GM18867 (cell line): ENCODE results near the gene MPPE1.

Source experiments
- ATAC-seq: cut with Tn5 transposase; IDR thresholded peaks from one replicate; pipeline ENCODE4 v1.9.1; 2021; ENCODE audit warnings: mild to moderate bottlenecking, moderate library complexity; ENCODE audit not compliant: unreplicated experiment

MPPE1 gene

GRCh38 chr18:11885278-11885947 lies 22.7 kb downstream of the MPPE1 start:
- no peak for ATAC-seq

GRCh38 chr18:11884396-11885030 lies 23.6 kb downstream of the MPPE1 start:
- no peak for ATAC-seq

DNA sequence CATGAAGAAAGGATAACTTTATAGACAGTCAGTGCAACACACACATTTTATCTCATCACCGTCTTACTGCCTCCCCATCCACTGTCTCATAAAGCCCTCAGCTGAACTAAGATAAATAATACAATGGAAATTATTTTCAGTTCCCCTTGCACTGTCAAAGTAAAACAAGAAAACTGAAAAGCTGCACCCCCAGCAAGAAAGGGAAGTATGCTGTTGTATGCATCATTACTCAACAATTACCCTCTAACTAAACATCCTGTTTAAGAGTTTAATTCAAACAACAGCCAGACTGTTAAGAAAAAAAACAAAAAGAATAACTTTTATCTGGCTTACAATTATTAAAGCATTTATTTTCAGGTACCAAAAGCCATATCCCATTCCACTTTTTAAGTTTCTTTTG lies 25.0 kb downstream of the MPPE1 start:
- no peak for ATAC-seq

DNA sequence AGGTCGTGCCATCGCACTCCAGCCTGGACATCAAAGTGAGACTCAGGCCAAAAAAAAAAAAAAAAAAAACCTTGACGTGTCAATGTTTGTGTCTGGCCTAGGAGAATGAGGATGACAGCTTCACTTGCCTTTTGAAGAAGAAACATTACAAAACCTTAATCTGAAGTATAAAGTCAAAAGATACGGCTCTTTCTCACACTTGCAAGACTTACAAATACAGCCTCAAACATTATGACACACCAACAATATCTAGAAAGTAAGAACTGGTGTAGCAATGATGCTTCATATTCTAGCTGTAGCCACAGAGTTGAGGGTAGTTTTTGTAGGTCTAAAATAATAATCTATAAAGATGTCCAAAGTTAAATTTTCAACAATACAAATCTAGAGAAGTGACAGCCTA lies 25.5 kb downstream of the MPPE1 start:
- ATAC-seq, result no peak

DNA sequence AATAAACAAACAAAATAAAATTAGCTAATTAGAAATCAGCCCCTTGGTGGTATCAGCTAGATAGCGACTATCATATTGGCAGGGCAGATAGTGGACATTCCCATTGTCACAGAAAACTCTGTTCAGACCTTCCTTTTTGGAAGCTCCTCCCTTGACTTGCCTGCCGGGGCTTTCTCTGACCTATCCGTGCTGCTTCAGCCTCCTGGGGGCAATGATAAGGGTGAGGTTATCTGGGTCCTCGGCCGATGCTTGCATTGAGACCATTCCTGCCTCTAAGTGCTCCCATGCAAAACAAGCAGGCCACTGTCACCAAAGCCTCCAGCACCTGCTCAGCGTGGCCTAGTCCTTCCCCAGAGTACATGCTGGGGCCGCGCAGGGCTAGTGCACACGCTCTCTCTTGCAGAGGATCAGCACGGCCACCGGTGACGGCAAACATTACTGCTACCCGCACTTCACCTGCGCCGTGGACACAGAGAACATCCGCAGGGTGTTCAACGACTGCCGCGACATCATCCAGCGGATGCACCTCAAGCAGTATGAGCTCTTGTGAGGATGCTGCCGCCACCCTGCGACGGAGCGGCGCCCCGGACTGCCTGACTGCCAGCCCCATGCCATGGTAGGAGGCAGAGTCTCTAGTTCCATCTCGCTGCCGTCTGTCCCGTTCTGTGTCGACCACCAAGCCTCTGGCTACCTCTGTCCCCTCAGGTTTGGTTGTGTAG lies 27.4 kb downstream of the MPPE1 start:
- ATAC-seq, result no peak

- no peak for ATAC-seq
Observed at GRCh38 chr18:11877497-11878135, 30.5 kb downstream of the MPPE1 start.

- ATAC-seq, result no peak
Observed at GRCh38 chr18:11874676-11875075, 33.4 kb downstream of the MPPE1 start.

DNA sequence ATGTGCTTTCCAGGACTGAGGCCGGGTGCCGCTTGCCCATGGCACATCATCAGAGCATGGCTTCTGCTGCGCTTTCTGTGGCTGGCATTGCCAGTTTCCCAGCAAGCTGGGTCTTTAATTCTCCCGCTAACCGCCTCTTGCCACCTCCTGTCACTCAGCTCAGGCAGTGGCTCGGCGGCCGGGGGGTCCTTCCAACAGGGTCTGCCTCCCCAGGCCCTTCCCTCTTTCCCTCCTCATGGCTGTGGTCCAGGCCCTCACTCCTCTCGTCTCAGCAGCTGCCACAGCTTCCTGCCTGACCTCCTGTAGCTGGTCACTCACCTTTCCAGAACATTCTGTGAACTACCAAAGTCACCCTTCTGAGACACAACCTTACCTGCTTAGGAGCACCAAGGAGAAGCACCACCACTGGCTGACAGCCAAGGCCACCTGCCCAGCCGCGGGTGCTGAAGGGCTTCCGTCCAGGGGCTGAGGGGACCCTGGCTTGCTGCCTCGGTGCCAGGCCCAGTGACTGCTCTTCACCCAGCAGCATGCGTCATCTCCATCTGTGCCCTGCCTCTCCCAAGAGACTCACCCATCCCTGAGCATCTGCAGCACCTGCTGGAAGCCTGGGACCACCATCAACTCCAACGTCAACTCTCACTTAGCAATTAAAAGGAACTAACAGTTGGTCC lies 34.3 kb downstream of the MPPE1 start:
- no peak for ATAC-seq

DNA sequence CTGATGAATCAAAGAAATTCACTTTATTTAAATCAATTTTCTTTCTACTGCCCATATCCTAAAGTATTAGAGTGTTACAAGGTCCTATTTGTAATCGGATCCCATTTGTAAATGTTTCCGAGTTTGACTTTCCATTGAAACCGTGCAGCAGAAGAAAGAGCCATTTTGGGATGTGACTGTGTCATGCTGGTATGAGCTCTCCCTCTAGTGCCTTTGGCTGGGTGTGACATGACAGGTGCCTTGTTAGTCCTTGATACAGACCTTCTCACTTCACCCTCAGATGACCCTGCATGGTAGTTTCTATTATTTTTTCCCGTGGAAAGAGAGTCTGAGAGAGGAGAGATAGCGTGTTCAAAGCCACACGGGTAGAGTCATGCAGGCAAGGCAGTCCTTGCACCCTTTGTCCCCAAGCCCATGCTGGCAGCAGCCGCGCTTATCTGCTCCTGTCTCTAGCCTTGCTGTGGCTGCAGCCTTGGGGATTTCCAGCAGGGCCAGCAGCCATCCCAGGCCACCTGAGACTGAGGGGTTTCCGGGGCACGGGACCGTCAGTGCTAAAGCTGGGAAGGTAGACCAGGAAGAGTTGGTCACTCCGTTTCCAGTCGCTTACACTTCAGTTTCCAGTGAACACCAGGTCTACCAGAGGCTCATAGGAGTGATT lies 35.5 kb downstream of the MPPE1 start:
- no peak for ATAC-seq

GRCh38 chr18:11871501-11871900 lies 36.6 kb downstream of the MPPE1 start:
- ATAC-seq, result peak; percentile 40

- ATAC-seq, result no peak
Observed at GRCh38 chr18:11868230-11868629, 39.9 kb downstream of the MPPE1 start.

DNA sequence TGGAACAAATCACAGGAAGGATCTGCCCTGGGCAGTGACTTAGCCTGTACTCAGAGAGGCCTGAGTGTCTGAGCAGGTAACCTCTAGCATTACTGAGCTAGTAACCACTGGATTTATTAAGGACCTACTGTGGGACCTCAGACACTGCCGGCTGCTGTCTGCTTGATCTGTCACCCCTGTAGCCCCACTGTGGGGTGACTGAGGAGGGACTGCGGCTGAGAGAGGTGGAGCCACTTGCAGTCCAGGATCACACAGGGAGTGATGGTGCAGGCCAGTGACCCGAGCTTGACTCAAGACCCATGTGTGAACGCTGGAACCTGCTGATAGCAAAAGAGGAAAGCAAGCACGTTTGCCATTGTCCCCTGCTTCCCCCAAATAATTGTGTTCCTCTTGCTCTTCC lies 41.4 kb downstream of the MPPE1 start:
- ATAC-seq, result no peak

GRCh38 chr18:11866329-11866728 lies 41.8 kb downstream of the MPPE1 start:
- no peak for ATAC-seq

DNA sequence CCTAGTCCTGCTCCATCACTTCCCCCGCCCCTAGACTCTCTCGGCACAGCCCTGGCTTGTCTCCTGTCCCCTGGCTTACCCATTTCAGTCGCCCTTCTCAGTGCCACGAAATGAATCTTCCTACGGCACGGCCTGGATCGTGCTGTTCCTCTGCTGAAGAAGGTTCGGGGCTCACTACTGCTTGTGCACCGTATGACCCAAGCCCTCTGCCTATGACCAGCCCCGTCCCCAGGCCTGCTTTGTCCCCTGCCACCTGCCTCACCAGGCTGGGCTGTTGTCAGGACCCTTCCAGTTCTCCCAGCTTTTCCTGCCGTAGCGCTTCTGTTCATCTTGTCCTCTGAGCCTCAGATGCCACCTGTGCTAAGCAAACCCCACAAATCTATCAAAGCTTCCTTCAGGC lies 43.0 kb downstream of the MPPE1 start:
- no peak for ATAC-seq

DNA sequence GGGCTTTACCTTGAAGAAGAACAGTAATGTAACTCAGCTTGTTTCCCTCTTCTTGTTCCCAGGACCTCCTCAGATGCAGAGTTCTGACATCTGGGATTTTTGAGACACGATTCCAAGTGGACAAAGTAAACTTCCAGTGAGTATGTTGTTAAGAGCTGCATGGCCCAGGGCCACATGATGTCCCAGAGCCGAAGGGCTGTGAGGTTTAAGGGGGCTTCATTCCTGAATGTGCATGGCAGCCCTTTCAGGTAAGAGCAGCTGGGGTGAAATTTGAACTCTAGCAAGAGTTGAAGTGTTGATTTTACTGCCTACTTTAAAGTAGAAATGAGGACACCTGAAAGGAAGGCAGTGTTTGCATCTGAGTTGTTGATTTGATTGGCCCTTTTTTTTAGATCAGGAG lies 43.6 kb downstream of the MPPE1 start:
- no peak for ATAC-seq

DNA sequence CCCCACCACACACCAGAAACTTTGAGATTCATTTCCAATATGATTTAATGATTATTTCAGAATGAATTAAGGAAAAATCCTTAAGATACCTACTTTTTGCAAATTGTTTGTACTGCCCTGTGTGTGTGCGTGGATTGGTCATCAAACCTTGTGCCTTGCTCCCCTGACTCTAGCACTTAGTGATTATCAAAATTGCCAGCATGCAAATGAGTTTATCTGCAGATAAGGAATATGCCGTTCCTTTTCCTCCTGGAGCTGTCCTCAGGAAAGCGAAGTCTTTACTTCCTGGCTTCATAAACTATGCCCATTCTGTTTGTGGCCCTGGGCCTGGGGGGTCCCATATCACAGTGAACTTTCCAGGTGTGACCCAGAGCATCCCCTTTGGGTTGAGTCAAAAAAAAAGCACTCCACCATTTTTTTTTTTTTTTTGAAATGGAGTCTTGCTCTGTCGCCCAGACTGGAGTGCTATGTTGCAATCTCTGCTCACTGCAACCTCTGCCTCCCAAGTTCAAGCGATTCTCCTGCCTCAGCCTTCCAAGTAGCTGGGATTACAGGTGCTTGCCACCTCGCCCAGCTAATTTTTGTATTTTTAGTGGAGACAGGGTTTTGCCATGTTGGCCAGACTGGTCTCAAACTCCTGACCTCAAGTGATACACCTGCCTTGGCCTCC lies 45.5 kb downstream of the MPPE1 start:
- no peak for ATAC-seq

DNA sequence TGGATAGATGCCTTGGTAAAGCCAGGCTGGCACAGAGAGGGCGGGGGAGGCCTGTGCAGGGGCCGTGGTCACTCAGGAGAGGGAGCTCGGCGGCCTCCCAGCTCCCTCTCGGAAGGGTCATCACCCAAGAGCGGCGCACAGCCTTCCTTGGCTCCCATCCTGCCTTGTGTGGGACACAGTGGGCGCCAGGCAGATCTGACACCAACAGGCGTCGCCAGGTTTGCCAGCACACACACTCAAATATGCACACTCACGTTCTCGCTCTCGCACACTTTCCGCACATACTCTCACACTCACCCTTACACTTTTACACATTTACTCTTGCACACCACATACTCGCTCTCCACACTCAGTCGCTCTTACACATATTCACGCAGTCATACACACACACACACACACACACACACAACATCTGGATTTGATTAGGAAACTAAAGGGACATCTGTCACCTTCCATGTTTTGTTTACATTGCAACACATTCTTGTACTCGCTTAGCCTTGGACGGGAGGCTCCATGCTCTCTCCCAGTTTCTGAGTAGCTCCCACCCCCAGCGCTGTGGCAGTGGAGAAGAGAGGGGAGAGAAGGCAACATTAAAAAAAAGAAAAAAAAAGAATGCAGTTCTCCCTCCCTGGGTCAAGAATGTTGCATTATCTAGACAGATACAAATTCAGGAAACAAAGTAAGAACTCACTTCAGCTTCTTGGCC lies 46.4 kb downstream of the MPPE1 start:
- ATAC-seq, result no peak

DNA sequence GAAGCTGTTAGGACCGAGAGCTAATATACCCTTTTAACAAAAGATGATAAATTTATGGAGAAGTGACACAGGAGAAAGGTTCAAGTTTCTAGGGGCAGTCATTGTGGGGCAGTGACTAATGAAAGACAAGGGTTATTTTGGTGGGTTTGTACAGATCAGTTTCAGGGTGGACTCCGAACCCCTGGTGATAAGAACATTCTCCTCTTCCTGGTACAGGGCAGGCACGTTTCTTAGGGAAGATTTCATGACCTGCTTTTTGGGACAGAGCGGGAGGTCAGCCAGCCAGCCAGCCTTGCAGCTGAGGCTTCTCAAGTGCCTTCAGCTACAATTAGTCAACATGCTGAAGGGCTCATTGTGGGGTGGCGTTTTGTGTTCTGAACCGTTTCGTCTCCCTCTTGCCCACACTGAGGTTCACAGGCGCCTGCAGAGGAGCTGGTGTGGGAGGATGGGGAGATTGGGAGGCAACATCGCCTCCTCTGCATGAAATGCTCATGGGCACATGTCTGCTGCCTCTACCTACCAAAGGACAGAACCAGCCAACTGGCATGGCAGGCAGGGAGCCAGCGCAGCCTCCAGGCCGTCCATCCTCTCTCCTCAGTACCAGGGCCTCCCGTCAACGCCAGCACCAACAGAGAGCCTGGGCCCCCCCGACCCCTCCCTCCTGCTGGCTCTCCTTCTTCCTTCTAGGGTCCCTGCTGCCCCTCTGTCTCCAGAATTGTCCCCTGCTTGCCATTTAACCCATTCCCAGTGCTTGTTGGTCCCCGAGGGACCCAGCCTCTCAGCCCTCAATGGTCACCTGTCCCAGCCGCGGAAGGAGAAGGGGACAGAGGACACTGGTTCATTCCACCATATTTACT lies 47.3 kb downstream of the MPPE1 start:
- no peak for ATAC-seq
